Measurements from ENCODE around the gene RS1. TPM values are rescaled to one million over a fixed set of nuclear protein-coding genes. Genes with fewer than 3 reads are reported as not detected.

RS1 gene
- total RNA-seq, 5 donors from 2014 or later (not counting 1 experiment from before 2014, with no cell fraction given): not detected

DNA sequence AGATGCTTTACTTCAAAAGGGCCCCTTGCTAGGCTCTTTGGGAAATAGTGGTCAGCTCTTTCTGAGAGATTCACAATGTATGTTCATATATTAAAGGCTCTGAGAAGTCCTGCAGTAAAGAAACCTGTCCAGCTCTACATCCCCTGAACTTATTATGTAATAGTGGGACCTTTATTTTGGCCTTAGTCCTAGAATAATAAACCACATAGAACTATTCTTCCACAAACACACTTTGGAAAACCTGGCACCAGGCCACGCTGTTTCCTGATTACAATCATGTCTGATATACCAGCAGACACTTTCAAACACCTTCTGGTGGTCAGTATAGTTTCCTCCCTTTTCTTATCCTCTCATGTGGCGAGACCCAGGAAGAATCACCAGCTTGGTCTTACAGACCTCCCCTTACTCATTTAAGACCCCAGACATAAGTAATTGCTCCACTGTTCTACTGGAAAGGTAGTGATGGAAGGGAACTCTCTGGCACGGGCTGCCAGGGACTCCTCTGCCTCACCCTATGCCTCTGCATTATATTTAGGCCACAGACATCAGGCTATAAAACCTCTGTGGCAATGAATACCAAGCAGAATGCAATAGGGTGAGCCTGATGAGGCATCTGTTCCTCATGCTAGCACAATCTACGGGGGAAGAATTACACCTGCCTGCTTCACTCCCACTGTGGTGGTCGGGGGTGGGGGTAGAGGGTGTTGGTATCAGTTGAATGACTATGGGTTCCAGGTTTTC is 29.9 kb upstream of the RS1 start:
- H3K27me3 Mint-ChIP-seq: peaks cover 8 to 10% of the 10 kb centered on the region in 2 donors
- H3K9me3 Mint-ChIP-seq: no peaks in the 10 kb centered on the region
- H3K4me1 Mint-ChIP-seq: no peaks in the 10 kb centered on the region
- DNase-seq (no peak), ATAC-seq (replicated peaks in 1 of 4) (no peak)
- H3K4me3 Mint-ChIP-seq: no peak overlapping the region
- no peak overlapping the region for H3K27ac ChIP-seq (ENCODE audit: low read length)
- no peaks in the 10 kb centered on the region for H3K9me3 ChIP-seq
- WGBS (ENCODE audit: insufficient coverage): no CpG with 5 or more reads among the region's 5 CpGs
- ChIA-PET CTCF (no interaction called here), POLR2A (no interaction called here)
- H3K36me3 ChIP-seq (ENCODE audit: control insufficient read depth in 2 of 2, extremely low read depth in 1 of 2, insufficient read depth in 1 of 2, low read length in 1 of 2): no peaks in the 10 kb centered on the region
- no peaks in the 10 kb centered on the region for H3K4me1 ChIP-seq (ENCODE audit: control insufficient read depth in 1 of 2, extremely low read depth in 1 of 2, insufficient read depth in 2 of 2, low read length in 2 of 2)
- H3K27me3 ChIP-seq (replicated peaks in 1 of 2; ENCODE audit: control insufficient read depth in 2 of 2, extremely low read depth in 1 of 2, insufficient read depth in 2 of 2, low read length in 1 of 2): no peaks in the 10 kb centered on the region
- no peak overlapping the region for H3K4me3 ChIP-seq (ENCODE audit: control insufficient read depth in 1 of 2, extremely low read depth in 1 of 2, low read length in 1 of 2)
- H3K27ac Mint-ChIP-seq: no peak overlapping the region
- no peaks in the 10 kb centered on the region for H3K36me3 Mint-ChIP-seq

DNA sequence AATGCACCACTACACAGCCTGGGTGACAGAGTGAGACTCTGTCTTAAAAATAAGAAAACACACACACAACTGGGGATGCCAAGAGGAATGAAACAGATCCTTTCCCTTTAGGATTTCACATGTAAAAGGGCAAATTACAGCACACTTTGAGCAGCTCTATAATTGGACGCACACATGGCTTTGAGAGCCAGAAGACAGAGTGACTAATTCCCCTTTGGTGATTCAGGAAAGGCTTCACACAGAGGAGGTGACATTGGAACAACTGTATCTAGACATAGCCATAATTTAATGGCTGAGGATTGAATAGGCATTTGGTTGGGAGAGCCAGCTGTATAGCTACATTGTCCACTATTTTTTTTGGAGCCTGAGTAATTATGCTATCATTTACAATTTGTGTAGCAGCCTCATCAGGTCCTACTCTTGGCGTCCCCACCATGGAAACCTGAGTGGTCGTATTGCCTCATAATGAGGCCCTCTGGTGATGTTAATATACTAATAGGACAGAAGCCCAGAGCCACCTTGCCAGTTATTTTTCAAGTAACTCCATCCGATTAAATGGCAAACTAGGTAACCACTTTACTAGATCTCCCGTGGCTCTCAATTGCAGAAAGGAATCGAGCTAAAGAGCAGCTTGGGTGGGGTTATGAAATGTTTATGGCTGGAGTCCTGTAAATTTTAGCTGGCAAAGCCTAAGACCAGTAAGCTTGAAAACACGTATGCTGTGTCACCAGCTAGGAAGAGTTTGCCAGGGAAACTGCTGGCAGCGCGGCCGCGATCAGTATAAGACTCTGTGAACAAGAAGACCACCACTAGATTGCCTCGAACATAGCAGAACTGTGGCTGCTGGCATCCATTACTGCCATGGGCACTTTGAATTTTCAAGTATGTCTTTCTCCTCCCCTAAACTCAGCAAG is 27.1 kb upstream of the RS1 start:
- DNase-seq: no peak
- no peaks in the 10 kb centered on the region for H3K36me3 Mint-ChIP-seq
- no peak overlapping the region for H3K27ac ChIP-seq (ENCODE audit: low read length)
- H3K4me1 Mint-ChIP-seq: no peaks in the 10 kb centered on the region
- no peaks in the 10 kb centered on the region for H3K9me3 Mint-ChIP-seq
- 86% methylated on average over 8 of the region's 12 CpGs for WGBS (ENCODE audit: insufficient coverage)
- no peaks in the 10 kb centered on the region for H3K27me3 ChIP-seq (replicated peaks in 1 of 2; ENCODE audit: control insufficient read depth in 2 of 2, extremely low read depth in 1 of 2, insufficient read depth in 2 of 2, low read length in 1 of 2)
- ChIA-PET POLR2A (no interaction called here), CTCF (interaction anchor here in 1 of 2 donors (0.5 kb wide), 1 partner anchor 833 kb away, joined by 6 read pairs; no protein-coding TSS in a partner anchor)
- no peak overlapping the region for H3K4me3 ChIP-seq (ENCODE audit: control insufficient read depth in 1 of 2, extremely low read depth in 1 of 2, low read length in 1 of 2)
- no peak overlapping the region for H3K4me3 Mint-ChIP-seq
- H3K27ac Mint-ChIP-seq: no peak overlapping the region
- peaks cover 4 to 14% of the 10 kb centered on the region in 2 donors for H3K27me3 Mint-ChIP-seq
- H3K9me3 ChIP-seq: no peaks in the 10 kb centered on the region
- H3K4me1 ChIP-seq (ENCODE audit: control insufficient read depth in 1 of 2, extremely low read depth in 1 of 2, insufficient read depth in 2 of 2, low read length in 2 of 2): no peaks in the 10 kb centered on the region
- no peak for ATAC-seq (replicated peaks in 1 of 4)
- H3K36me3 ChIP-seq (ENCODE audit: control insufficient read depth in 2 of 2, extremely low read depth in 1 of 2, insufficient read depth in 1 of 2, low read length in 1 of 2): no peaks in the 10 kb centered on the region

DNA sequence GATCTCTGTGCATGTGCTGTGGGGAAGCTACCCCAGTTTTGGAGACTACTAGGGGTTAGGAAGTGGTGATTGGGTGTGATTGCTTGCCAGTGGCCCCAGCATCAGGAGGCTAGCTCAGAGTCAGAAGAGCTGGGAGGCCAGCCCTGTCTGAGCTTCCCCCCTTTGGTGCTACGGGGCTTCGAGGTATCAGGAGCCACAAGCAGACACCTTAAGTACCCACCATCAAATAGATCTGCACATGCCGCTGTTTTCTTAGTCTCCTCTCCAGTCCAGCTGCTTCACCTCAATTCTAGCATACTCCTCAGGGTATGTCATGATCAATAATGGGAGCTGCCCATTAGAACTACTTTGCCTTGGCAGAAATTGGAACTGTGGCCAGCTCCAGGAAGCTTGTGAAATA is 24.7 kb upstream of the RS1 start:
- H3K36me3 Mint-ChIP-seq: no peaks in the 10 kb centered on the region
- Histone ChIP-seq H3K27ac (ENCODE audit: low read length) (no peak overlapping the region), H3K4me1 (ENCODE audit: control insufficient read depth in 1 of 2, extremely low read depth in 1 of 2, insufficient read depth in 2 of 2, low read length in 2 of 2) (no peaks in the 10 kb centered on the region), H3K9me3 (no peaks in the 10 kb centered on the region), H3K27me3 (replicated peaks in 1 of 2; ENCODE audit: control insufficient read depth in 2 of 2, extremely low read depth in 1 of 2, insufficient read depth in 2 of 2, low read length in 1 of 2) (no peaks in the 10 kb centered on the region), H3K36me3 (ENCODE audit: control insufficient read depth in 2 of 2, extremely low read depth in 1 of 2, insufficient read depth in 1 of 2, low read length in 1 of 2) (no peaks in the 10 kb centered on the region), H3K4me3 (ENCODE audit: control insufficient read depth in 1 of 2, extremely low read depth in 1 of 2, low read length in 1 of 2) (no peak overlapping the region)
- no CpG with 5 or more reads among the region's 3 CpGs for WGBS (ENCODE audit: insufficient coverage)
- ChIA-PET CTCF (no interaction called here), POLR2A (interaction anchor here in 1 of 2 donors (0.7 kb wide), 1 partner anchor 663 kb away, joined by 3 read pairs; no protein-coding TSS in a partner anchor)
- H3K4me3 Mint-ChIP-seq: no peak overlapping the region
- H3K27ac Mint-ChIP-seq: no peak overlapping the region
- H3K4me1 Mint-ChIP-seq: no peaks in the 10 kb centered on the region
- H3K9me3 Mint-ChIP-seq: no peaks in the 10 kb centered on the region
- H3K27me3 Mint-ChIP-seq: peaks cover 4 to 11% of the 10 kb centered on the region in 2 donors
- DNase-seq (no peak), ATAC-seq (replicated peaks in 1 of 4) (no peak)

DNA sequence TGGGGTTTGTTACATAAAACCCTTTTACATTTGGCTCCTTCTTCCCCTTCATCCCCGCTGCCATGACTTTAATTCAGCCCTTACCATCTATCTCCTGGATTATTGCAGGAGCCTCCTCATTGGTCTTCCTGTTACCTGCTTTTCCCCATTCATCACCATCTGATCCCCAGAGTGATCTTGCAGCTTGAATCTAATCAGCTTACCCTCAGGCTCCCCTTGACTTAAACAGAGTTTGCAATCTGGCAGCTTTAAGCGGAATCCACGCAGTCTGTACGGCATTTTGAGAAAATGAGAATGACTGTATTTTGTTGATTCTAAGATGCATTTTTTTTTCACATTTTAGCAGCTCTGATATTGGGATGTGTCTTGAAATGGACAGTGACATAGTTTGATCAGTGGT is 20.6 kb upstream of the RS1 start:
- H3K36me3 ChIP-seq (ENCODE audit: control insufficient read depth in 2 of 2, extremely low read depth in 1 of 2, insufficient read depth in 1 of 2, low read length in 1 of 2): no peaks in the 10 kb centered on the region
- Mint-ChIP-seq H3K9me3 (no peaks in the 10 kb centered on the region), H3K36me3 (no peaks in the 10 kb centered on the region), H3K4me1 (no peaks in the 10 kb centered on the region), H3K4me3 (no peak overlapping the region), H3K27me3 (peaks cover 3 to 7% of the 10 kb centered on the region in 2 donors), H3K27ac (no peak overlapping the region)
- CTCF ChIA-PET: no interaction called here
- H3K4me1 ChIP-seq (ENCODE audit: control insufficient read depth in 1 of 2, extremely low read depth in 1 of 2, insufficient read depth in 2 of 2, low read length in 2 of 2): no peaks in the 10 kb centered on the region
- ATAC-seq (replicated peaks in 1 of 4) (no peak), DNase-seq (no peak)
- no peak overlapping the region for H3K27ac ChIP-seq (ENCODE audit: low read length)
- no peaks in the 10 kb centered on the region for H3K27me3 ChIP-seq (replicated peaks in 1 of 2; ENCODE audit: control insufficient read depth in 2 of 2, extremely low read depth in 1 of 2, insufficient read depth in 2 of 2, low read length in 1 of 2)
- H3K4me3 ChIP-seq (ENCODE audit: control insufficient read depth in 1 of 2, extremely low read depth in 1 of 2, low read length in 1 of 2): no peak overlapping the region
- WGBS (ENCODE audit: insufficient coverage): no CpG with 5 or more reads among the region's 4 CpGs
- POLR2A ChIA-PET: no interaction called here
- no peaks in the 10 kb centered on the region for H3K9me3 ChIP-seq

DNA sequence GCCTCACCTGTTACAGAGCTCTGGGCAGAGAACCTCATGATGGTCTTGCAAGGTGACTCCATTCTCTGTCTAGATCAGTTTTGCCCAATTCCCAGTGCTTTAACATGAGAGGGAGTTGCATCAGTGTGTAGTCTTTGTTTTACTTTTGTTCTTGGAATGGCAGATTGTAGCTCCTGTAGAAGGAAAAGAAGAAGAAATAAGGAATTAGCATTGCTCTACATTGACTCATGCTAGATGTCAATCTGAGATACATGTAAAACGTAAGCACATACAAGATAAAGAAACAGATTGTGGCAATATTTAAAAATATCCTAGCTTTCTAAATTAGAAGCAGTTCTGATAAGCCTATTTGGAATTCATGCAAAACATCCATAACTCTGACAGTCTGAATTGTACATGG is 19.5 kb upstream of the RS1 start:
- H3K27me3 ChIP-seq (replicated peaks in 1 of 2; ENCODE audit: control insufficient read depth in 2 of 2, extremely low read depth in 1 of 2, insufficient read depth in 2 of 2, low read length in 1 of 2): no peaks in the 10 kb centered on the region

DNA sequence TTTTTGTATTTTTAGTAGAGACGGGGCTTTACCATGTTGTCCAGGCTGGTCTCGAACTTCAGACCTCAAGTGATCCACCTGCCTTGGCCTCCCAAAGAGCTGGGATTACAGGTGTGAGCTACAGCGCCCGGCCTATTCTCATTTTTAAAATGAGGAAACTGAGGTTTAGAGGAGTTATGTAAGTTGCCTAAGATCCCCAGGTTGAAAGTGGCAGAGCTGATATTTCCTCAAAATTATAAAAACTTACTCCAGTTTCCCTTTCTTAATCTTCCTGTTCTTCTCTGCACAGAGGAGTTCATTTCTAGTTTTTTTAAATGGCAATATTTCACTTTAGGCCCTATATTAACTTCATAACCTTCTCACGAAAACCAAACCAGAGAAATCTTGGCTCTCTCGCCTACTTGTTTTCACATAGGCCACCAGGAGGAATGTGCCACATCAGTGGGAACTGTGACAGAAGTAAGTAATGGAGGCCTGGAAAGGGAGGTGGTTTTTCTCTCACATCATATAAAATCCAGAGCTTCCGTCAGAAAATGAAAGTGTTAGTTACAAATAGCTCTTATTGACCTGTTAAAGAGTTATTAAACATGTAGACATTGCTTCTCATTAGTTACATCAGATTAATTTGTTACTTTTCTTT is 16.1 kb upstream of the RS1 start:
- no peaks in the 10 kb centered on the region for H3K9me3 ChIP-seq
- DNase-seq (no peak), ATAC-seq (replicated peaks in 1 of 4) (no peak)
- Mint-ChIP-seq H3K9me3 (no peaks in the 10 kb centered on the region), H3K27me3 (peaks cover 0 to 3% of the 10 kb centered on the region in 2 donors), H3K4me3 (no peak overlapping the region), H3K36me3 (no peaks in the 10 kb centered on the region), H3K4me1 (no peaks in the 10 kb centered on the region), H3K27ac (no peak overlapping the region)
- H3K36me3 ChIP-seq (ENCODE audit: control insufficient read depth in 2 of 2, extremely low read depth in 1 of 2, insufficient read depth in 1 of 2, low read length in 1 of 2): no peaks in the 10 kb centered on the region
- H3K27ac ChIP-seq (ENCODE audit: low read length): no peak overlapping the region
- no peaks in the 10 kb centered on the region for H3K27me3 ChIP-seq (replicated peaks in 1 of 2; ENCODE audit: control insufficient read depth in 2 of 2, extremely low read depth in 1 of 2, insufficient read depth in 2 of 2, low read length in 1 of 2)
- WGBS (ENCODE audit: insufficient coverage): no CpG with 5 or more reads among the region's 7 CpGs
- CTCF ChIA-PET: interaction anchor here in 1 of 2 donors (0.6 kb wide), 1 partner anchor 1315 kb away, joined by 3 read pairs; no protein-coding TSS in a partner anchor
- H3K4me1 ChIP-seq (ENCODE audit: control insufficient read depth in 1 of 2, extremely low read depth in 1 of 2, insufficient read depth in 2 of 2, low read length in 2 of 2): no peaks in the 10 kb centered on the region
- no peak overlapping the region for H3K4me3 ChIP-seq (ENCODE audit: control insufficient read depth in 1 of 2, extremely low read depth in 1 of 2, low read length in 1 of 2)
- POLR2A ChIA-PET: no interaction called here

More for the DNA sequence above, 19.5 kb upstream of the RS1 start:
- DNase-seq (no peak), ATAC-seq (replicated peaks in 1 of 4) (no peak)
- H3K4me3 Mint-ChIP-seq: no peak overlapping the region
- no peak overlapping the region for H3K27ac ChIP-seq (ENCODE audit: low read length)
- H3K36me3 ChIP-seq (ENCODE audit: control insufficient read depth in 2 of 2, extremely low read depth in 1 of 2, insufficient read depth in 1 of 2, low read length in 1 of 2): no peaks in the 10 kb centered on the region
- no peaks in the 10 kb centered on the region for H3K9me3 ChIP-seq
- H3K9me3 Mint-ChIP-seq: no peaks in the 10 kb centered on the region
- POLR2A ChIA-PET: no interaction called here
- no peak overlapping the region for H3K27ac Mint-ChIP-seq
- no peaks in the 10 kb centered on the region for H3K36me3 Mint-ChIP-seq
- no peak overlapping the region for H3K4me3 ChIP-seq (ENCODE audit: control insufficient read depth in 1 of 2, extremely low read depth in 1 of 2, low read length in 1 of 2)
- no peaks in the 10 kb centered on the region for H3K4me1 Mint-ChIP-seq
- WGBS (ENCODE audit: insufficient coverage): no CpG with 5 or more reads among the region's 1 CpG
- H3K27me3 Mint-ChIP-seq: peaks cover 0 to 3% of the 10 kb centered on the region in 2 donors
- CTCF ChIA-PET: no interaction called here
- no peaks in the 10 kb centered on the region for H3K4me1 ChIP-seq (ENCODE audit: control insufficient read depth in 1 of 2, extremely low read depth in 1 of 2, insufficient read depth in 2 of 2, low read length in 2 of 2)

All from T-cell (primary cell).